ENCODE measurements around the gene SRMS. TPM values are rescaled to one million over a fixed set of nuclear protein-coding genes. Genes with fewer than 3 reads are reported as not detected.

The SRMS gene
- total RNA-seq, 1 experiment from 2014 or later = 0.79 TPM

DNA sequence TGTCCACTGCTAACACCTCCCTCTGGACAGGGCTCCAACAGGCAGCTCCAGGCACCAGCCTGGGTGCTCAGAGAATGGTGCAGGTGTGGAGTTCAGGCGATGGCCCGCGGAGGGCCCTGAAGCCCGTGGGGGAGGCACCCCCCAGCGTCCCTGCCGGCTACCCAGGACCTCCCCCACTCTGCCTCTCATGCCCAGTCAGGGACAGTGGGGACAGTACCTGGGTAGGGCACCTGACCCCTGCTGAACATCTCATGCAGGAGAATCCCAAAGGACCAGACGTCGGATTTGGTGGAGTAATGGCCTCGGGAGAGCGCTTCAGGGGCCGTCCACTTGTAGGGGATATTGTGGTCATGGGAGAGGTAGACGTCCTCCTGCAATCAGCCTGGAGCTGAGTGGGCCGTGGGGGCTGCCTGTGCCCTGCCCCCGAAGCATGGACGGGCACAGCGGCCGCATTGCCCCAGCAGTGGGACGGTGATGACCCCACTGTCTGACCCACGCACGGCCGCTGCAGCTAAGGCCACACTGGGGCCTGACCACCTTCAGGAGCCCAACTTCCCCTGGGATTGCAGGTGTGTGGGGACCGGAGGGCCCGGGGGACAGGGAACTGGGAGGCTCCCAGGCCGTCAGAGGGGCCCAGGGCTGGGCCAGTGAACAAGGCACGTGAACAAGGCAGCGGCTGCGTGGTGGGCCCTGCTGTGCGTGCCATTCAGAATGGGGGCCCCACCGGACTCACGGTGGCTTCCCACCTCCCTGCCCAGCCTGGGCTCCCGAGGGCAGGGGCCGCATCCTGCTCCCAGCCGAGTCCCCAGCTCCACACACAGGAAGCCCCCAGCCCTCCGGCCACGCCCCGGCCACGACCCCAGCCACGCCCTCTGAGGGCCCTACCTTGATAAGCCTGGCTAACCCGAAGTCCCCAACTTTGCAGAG lies 17.4 kb downstream of the SRMS start:
- Histone ChIP-seq H2AFZ (ENCODE audit: low read length) (no peak overlapping the region), H2BK12ac (ENCODE audit: insufficient read length, low read depth, low read length) (no peak overlapping the region), H2BK120ac (ENCODE audit: low read depth, low read length, poor library complexity, severe bottlenecking) (no peak overlapping the region), H4K8ac (replicated peaks; ENCODE audit: insufficient read length, low read depth, low read length) (no peak overlapping the region), H2BK5ac (ENCODE audit: insufficient read length, low read length) (no peak overlapping the region), H2AK5ac (ENCODE audit: insufficient read length, low read length) (no peak overlapping the region), H3K79me1 (ENCODE audit: insufficient read depth, low read depth, low read length, poor library complexity, severe bottlenecking) (no peaks in the 10 kb centered on the region), H3K4me2 (ENCODE audit: insufficient read depth, insufficient read length, low read length) (no peak overlapping the region), H3K14ac (ENCODE audit: insufficient read depth, low read length) (no peak overlapping the region), H4K20me1 (ENCODE audit: control insufficient read depth, insufficient read depth, insufficient read length) (peaks cover 5% of the 10 kb centered on the region), H2BK15ac (ENCODE audit: low read depth, low read length) (no peak overlapping the region), H4K5ac (ENCODE audit: insufficient read length, low read depth, low read length) (no peak overlapping the region), H3T11ph (ENCODE audit: low read length) (no peak overlapping the region), H2BK20ac (ENCODE audit: low read depth, low read length, poor library complexity, severe bottlenecking) (no peak overlapping the region), H3K27ac (ENCODE audit: insufficient read length, low read depth, low read length) (no peak overlapping the region), H3K18ac (ENCODE audit: insufficient read length, low read depth, low read length) (no peak overlapping the region), H3K79me2 (ENCODE audit: insufficient read depth, low read length) (no peaks in the 10 kb centered on the region), H3K56ac (ENCODE audit: insufficient read length, low read depth, low read length) (no peak overlapping the region), H3K23ac (ENCODE audit: insufficient read length, low read depth, low read length) (no peak overlapping the region), H3K23me2 (ENCODE audit: insufficient read length, low read depth, low read length, poor library complexity, severe bottlenecking) (no peaks in the 10 kb centered on the region), H3K9me3 (ENCODE audit: control insufficient read depth, low read depth, low read length) (no peaks in the 10 kb centered on the region), H3K4me1 (ENCODE audit: insufficient read depth, low read length) (no peaks in the 10 kb centered on the region), H3K27me3 (ENCODE audit: insufficient read depth, low read length) (no peaks in the 10 kb centered on the region), H4K91ac (ENCODE audit: insufficient read length, low read depth, low read length) (no peak overlapping the region), H3K4ac (ENCODE audit: low read depth, low read length) (no peak overlapping the region), H3K9ac (ENCODE audit: extremely low read depth, insufficient read length, low read length) (no peak overlapping the region)
- Mint-ChIP-seq H3K36me3 (ENCODE audit: insufficient read depth in 1 of 3, low read depth in 3 of 3) (no peaks in the 10 kb centered on the region), H3K4me3 (no peak overlapping the region), H3K4me1 (peaks cover 0 to under 1% of the 10 kb centered on the region in 2 experiments; a peak in 2 of 4 replicates), H3K9me3 (no peaks in the 10 kb centered on the region), H3K27ac (no peak overlapping the region), H3K27me3 (ENCODE audit: low read depth) (peaks cover 3% of the 10 kb centered on the region)
- DNase-seq = no peak
- TF ChIP-seq, protein P1, sequence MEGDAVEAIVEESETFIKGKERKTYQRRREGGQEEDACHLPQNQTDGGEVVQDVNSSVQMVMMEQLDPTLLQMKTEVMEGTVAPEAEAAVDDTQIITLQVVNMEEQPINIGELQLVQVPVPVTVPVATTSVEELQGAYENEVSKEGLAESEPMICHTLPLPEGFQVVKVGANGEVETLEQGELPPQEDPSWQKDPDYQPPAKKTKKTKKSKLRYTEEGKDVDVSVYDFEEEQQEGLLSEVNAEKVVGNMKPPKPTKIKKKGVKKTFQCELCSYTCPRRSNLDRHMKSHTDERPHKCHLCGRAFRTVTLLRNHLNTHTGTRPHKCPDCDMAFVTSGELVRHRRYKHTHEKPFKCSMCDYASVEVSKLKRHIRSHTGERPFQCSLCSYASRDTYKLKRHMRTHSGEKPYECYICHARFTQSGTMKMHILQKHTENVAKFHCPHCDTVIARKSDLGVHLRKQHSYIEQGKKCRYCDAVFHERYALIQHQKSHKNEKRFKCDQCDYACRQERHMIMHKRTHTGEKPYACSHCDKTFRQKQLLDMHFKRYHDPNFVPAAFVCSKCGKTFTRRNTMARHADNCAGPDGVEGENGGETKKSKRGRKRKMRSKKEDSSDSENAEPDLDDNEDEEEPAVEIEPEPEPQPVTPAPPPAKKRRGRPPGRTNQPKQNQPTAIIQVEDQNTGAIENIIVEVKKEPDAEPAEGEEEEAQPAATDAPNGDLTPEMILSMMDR (conservative IDR thresholded peaks at IDR 0.05) = no peak
- no CpG with 5 or more reads among the region's 39 CpGs for WGBS (ENCODE audit: extremely low coverage, insufficient read length, low lambda C conversion rate)

Data from H9 (cell line).